ENCODE data around the gene PTPRT. TPM values are rescaled to one million over a fixed set of nuclear protein-coding genes. Genes with fewer than 3 reads are reported as not detected.
A peak's percentile ranks its signal among the peaks of the same experiment; 100 is the strongest.

PTPRT gene
- polyA plus RNA-seq, 4 donors: 0.07 to 0.58 (median 0.27) TPM; not detected in 1

DNA sequence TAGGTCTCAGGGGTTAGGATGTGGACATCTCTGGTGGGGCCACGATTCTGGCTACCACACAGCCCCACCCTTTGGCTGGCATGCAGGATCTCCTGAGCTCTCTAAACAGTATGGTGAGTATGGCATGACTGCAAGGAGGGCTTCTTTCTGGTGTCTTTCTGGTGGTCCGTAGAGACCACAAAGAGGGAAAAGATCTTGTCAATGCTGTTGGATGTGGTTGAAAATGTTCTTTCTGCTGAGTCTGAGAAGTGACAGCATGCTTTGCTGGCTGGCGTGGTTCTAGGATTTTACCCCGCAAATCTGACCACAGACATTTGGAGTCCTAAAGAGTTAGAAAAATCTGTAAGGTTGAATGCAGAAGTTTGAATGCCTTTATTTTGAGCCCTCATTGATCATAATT is 1096.7 kb downstream of the PTPRT start:
- Histone ChIP-seq H3K9me3 (ENCODE audit: control insufficient read depth in 2 of 2, insufficient read depth in 1 of 2, low read depth in 1 of 2, low read length in 1 of 2) (no peaks in the 10 kb centered on the region), H3K4me1 (ENCODE audit: control insufficient read depth in 3 of 3, insufficient read depth in 2 of 3, low read depth in 1 of 3, low read length in 2 of 3) (peaks cover 0 to 17% (median 0%) of the 10 kb centered on the region in 3 donors), H3K4me3 (ENCODE audit: low read depth in 1 of 3, low read length in 3 of 3) (no peak overlapping the region), H3K27ac (ENCODE audit: low read depth in 1 of 3, low read length in 2 of 3) (no peak overlapping the region), H3K36me3 (ENCODE audit: control insufficient read depth in 3 of 3, insufficient read depth in 2 of 3, low read depth in 1 of 3, low read length in 3 of 3) (no peaks in the 10 kb centered on the region), H3K27me3 (ENCODE audit: control insufficient read depth in 3 of 3, insufficient read depth in 3 of 3, low read length in 3 of 3) (no peaks in the 10 kb centered on the region)
- no peak for DNase-seq
- FAIRE-seq: no peak
- 47 to 64% (median 57%) methylated on average over 4 of the region's 4 CpGs for WGBS, 3 donors

DNA sequence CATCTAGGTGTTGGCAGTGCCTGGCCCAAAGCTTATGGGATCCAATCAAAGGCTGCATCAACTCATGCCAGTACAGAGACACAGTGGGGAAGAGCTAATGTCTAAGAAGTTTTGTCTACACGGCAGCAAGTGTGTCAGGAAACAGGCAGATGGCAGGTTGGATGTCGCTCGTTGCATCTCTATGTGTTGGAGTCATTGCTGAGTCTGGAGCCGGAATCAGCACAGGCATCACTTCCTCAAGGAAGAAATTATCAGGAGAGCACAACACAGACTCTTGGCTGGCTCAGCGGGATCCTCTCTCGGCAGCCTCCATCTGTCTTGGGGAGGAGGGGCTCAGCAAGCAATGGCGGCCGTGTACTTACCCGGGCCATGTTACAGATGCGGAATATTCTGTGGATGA is 1104.3 kb downstream of the PTPRT start:
- 80 to 91% (median 86%) methylated on average over 10 of the region's 10 CpGs for WGBS, 3 donors
- Histone ChIP-seq H3K27ac (ENCODE audit: low read depth in 1 of 3, low read length in 2 of 3) (no peak overlapping the region), H3K4me3 (ENCODE audit: low read depth in 1 of 3, low read length in 3 of 3) (no peak overlapping the region), H3K27me3 (ENCODE audit: control insufficient read depth in 3 of 3, insufficient read depth in 3 of 3, low read length in 3 of 3) (no peaks in the 10 kb centered on the region), H3K36me3 (ENCODE audit: control insufficient read depth in 3 of 3, insufficient read depth in 2 of 3, low read depth in 1 of 3, low read length in 3 of 3) (no peaks in the 10 kb centered on the region), H3K9me3 (ENCODE audit: control insufficient read depth in 2 of 2, insufficient read depth in 1 of 2, low read depth in 1 of 2, low read length in 1 of 2) (no peaks in the 10 kb centered on the region), H3K4me1 (ENCODE audit: control insufficient read depth in 3 of 3, insufficient read depth in 2 of 3, low read depth in 1 of 3, low read length in 2 of 3) (no peaks in the 10 kb centered on the region)
- no peak for FAIRE-seq
- no peak for DNase-seq

DNA sequence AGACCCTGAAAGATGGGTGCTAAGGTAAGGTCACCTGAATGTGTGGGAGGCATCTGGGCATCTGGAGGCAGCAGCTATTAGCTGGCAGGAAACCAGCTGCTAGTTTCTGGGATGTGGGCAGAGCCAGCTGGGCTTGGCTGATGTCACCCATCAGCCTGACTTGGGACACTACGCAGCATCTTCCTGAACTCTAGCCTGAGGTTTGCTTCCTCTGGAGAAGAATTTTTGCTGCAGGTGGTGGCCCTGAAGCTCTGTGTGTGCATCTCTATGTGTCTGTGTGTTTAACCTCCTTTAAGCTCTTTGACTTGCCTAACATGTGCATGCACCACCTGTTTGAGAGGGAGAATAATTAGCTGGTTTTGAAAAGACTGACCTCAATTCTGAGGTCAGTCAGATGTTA is 1106.4 kb downstream of the PTPRT start:
- 33 to 80% (median 75%) methylated on average over 1 of the region's 1 CpG for WGBS, 3 donors
- FAIRE-seq (no peak), DNase-seq (no peak)
- no peak overlapping the region for H3K27ac ChIP-seq (ENCODE audit: low read depth in 1 of 3, low read length in 2 of 3)
- no peak overlapping the region for H3K4me3 ChIP-seq (ENCODE audit: low read depth in 1 of 3, low read length in 3 of 3)
- no peaks in the 10 kb centered on the region for H3K9me3 ChIP-seq (ENCODE audit: control insufficient read depth in 2 of 2, insufficient read depth in 1 of 2, low read depth in 1 of 2, low read length in 1 of 2)
- H3K36me3 ChIP-seq (ENCODE audit: control insufficient read depth in 3 of 3, insufficient read depth in 2 of 3, low read depth in 1 of 3, low read length in 3 of 3): no peaks in the 10 kb centered on the region
- H3K27me3 ChIP-seq (ENCODE audit: control insufficient read depth in 3 of 3, insufficient read depth in 3 of 3, low read length in 3 of 3): no peaks in the 10 kb centered on the region
- no peaks in the 10 kb centered on the region for H3K4me1 ChIP-seq (ENCODE audit: control insufficient read depth in 3 of 3, insufficient read depth in 2 of 3, low read depth in 1 of 3, low read length in 2 of 3)

DNA sequence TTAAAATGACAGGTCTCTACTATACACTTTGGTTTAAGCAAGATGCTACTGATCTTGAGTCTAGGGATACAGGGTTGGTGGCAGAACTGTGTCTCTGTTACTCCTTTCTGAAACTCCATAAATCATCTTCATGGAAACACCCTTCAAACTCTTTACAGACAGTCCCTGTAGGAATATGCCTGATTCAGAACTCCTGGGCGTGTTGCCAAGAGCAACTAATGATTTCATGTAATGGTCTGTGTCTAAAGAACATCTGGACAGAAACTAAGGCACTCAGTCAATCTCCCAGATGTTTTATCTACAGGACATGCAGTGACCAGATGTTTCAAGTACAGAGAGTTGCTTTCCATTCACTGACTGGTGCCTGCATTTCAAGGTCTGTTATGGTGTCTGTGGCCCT is 1107.1 kb downstream of the PTPRT start:
- Histone ChIP-seq H3K27ac (ENCODE audit: low read depth in 1 of 3, low read length in 2 of 3) (no peak overlapping the region), H3K4me3 (ENCODE audit: low read depth in 1 of 3, low read length in 3 of 3) (no peak overlapping the region), H3K9me3 (ENCODE audit: control insufficient read depth in 2 of 2, insufficient read depth in 1 of 2, low read depth in 1 of 2, low read length in 1 of 2) (no peaks in the 10 kb centered on the region), H3K36me3 (ENCODE audit: control insufficient read depth in 3 of 3, insufficient read depth in 2 of 3, low read depth in 1 of 3, low read length in 3 of 3) (no peaks in the 10 kb centered on the region), H3K4me1 (ENCODE audit: control insufficient read depth in 3 of 3, insufficient read depth in 2 of 3, low read depth in 1 of 3, low read length in 2 of 3) (no peaks in the 10 kb centered on the region), H3K27me3 (ENCODE audit: control insufficient read depth in 3 of 3, insufficient read depth in 3 of 3, low read length in 3 of 3) (no peaks in the 10 kb centered on the region)
- FAIRE-seq (no peak), DNase-seq (peak; percentile 16 to 47)
- 6 to 29% (median 28%) methylated on average over 1 of the region's 1 CpG for WGBS, 3 donors

DNA sequence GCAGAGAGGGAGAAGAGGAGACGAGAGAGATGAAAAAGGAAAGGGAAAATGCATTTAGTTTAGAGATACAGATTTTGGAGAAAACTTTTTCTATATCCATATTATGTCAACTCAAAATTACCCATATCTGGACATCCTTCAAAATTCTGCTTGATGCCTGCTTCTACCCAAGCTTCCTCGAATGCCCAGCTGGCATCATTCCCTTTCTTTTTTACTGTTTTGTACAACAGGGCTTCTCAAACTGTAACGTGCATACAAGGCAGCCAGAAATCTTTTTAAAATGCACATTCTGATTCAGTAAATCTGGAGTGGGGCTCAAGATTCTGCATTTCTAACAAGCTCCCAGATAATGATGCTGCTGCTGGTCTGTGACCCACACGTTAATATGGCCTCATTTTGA is 1108.8 kb downstream of the PTPRT start:
- Histone ChIP-seq H3K27me3 (ENCODE audit: control insufficient read depth in 3 of 3, insufficient read depth in 3 of 3, low read length in 3 of 3) (no peaks in the 10 kb centered on the region), H3K36me3 (ENCODE audit: control insufficient read depth in 3 of 3, insufficient read depth in 2 of 3, low read depth in 1 of 3, low read length in 3 of 3) (no peaks in the 10 kb centered on the region), H3K4me1 (ENCODE audit: control insufficient read depth in 3 of 3, insufficient read depth in 2 of 3, low read depth in 1 of 3, low read length in 2 of 3) (no peaks in the 10 kb centered on the region), H3K9me3 (ENCODE audit: control insufficient read depth in 2 of 2, insufficient read depth in 1 of 2, low read depth in 1 of 2, low read length in 1 of 2) (no peaks in the 10 kb centered on the region), H3K4me3 (ENCODE audit: low read depth in 1 of 3, low read length in 3 of 3) (no peak overlapping the region), H3K27ac (ENCODE audit: low read depth in 1 of 3, low read length in 2 of 3) (no peak overlapping the region)
- DNase-seq: no peak
- no peak for FAIRE-seq
- 73 to 79% (median 73%) methylated on average over 4 of the region's 4 CpGs for WGBS, 3 donors

DNA sequence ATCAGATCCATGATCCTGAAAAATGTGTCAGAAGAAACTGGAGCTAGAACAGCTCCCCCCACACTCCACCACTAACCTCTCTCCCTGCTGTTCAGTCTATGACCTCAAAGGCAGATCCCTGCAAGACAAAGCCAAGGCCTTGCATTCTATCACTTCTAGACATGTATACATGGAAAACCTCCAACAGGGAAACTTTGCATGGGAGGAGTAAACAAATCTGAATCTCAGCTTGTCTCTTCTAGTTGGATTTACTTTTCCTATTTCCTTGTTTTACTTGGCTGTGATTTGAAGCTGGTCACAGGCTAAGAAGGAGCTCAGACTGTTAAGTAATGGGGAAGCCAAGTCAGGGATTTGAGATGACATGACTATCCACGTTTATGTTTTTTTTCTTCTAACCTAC is 1114.8 kb downstream of the PTPRT start:
- DNase-seq (peak in 1 of 2 donors; percentile 28), FAIRE-seq (no peak)
- WGBS, 3 donors: 22 to 41% (median 34%) methylated on average over 1 of the region's 1 CpG
- H3K36me3 ChIP-seq (ENCODE audit: control insufficient read depth in 3 of 3, insufficient read depth in 2 of 3, low read depth in 1 of 3, low read length in 3 of 3): no peaks in the 10 kb centered on the region
- no peaks in the 10 kb centered on the region for H3K9me3 ChIP-seq (ENCODE audit: control insufficient read depth in 2 of 2, insufficient read depth in 1 of 2, low read depth in 1 of 2, low read length in 1 of 2)
- no peaks in the 10 kb centered on the region for H3K27me3 ChIP-seq (ENCODE audit: control insufficient read depth in 3 of 3, insufficient read depth in 3 of 3, low read length in 3 of 3)
- H3K4me3 ChIP-seq (ENCODE audit: low read depth in 1 of 3, low read length in 3 of 3): no peak overlapping the region
- H3K27ac ChIP-seq (ENCODE audit: low read depth in 1 of 3, low read length in 2 of 3): no peak overlapping the region
- no peaks in the 10 kb centered on the region for H3K4me1 ChIP-seq (ENCODE audit: control insufficient read depth in 3 of 3, insufficient read depth in 2 of 3, low read depth in 1 of 3, low read length in 2 of 3)

DNA sequence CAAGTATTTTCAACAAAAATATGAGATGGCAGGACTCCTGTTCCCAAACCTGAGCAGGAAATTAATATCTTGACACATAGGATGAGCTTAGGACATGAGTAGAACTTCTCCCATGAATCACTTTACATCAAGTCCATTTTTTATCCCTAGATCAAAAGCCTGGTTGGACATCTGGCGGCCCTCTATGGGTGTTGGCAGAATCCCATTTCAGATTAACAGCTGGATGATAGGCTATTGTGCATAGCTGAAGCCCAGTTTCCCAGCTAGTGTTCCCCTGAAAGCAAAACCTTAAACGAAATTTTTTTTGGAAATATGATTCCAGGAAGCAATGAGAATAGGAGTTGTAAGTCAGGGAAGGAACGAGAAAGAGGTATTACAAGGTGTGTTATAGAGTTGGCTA is 1122.1 kb downstream of the PTPRT start:
- Histone ChIP-seq H3K27ac (ENCODE audit: low read depth in 1 of 3, low read length in 2 of 3) (no peak overlapping the region), H3K4me1 (ENCODE audit: control insufficient read depth in 3 of 3, insufficient read depth in 2 of 3, low read depth in 1 of 3, low read length in 2 of 3) (no peaks in the 10 kb centered on the region), H3K27me3 (ENCODE audit: control insufficient read depth in 3 of 3, insufficient read depth in 3 of 3, low read length in 3 of 3) (no peaks in the 10 kb centered on the region), H3K4me3 (ENCODE audit: low read depth in 1 of 3, low read length in 3 of 3) (no peak overlapping the region), H3K9me3 (ENCODE audit: control insufficient read depth in 2 of 2, insufficient read depth in 1 of 2, low read depth in 1 of 2, low read length in 1 of 2) (no peaks in the 10 kb centered on the region), H3K36me3 (ENCODE audit: control insufficient read depth in 3 of 3, insufficient read depth in 2 of 3, low read depth in 1 of 3, low read length in 3 of 3) (no peaks in the 10 kb centered on the region)
- FAIRE-seq: no peak
- 46 to 53% (median 52%) methylated on average over 3 of the region's 3 CpGs for WGBS, 3 donors
- DNase-seq: no peak

DNA sequence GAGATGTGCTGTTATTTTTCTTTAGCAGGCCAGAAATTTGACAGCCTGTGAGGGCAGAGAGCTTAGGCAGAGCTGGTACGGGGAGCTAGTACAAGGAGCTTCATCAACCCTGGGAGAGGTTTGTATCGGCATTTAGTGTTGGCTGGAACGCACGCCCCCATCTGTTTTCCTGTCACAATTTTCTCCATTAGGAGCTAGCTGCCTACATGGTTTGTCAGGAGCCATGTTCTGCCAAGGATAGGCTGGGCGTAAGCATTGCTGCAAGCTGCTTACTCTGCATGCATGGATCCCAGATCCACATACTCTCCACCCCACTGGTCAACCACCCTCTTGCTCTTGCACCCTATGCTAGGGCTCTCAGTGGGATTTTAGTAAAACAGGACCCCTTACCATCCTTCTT is 1122.5 kb downstream of the PTPRT start:
- H3K36me3 ChIP-seq (ENCODE audit: control insufficient read depth in 3 of 3, insufficient read depth in 2 of 3, low read depth in 1 of 3, low read length in 3 of 3): no peaks in the 10 kb centered on the region
- H3K4me3 ChIP-seq (ENCODE audit: low read depth in 1 of 3, low read length in 3 of 3): no peak overlapping the region
- H3K27me3 ChIP-seq (ENCODE audit: control insufficient read depth in 3 of 3, insufficient read depth in 3 of 3, low read length in 3 of 3): no peaks in the 10 kb centered on the region
- H3K27ac ChIP-seq (ENCODE audit: low read depth in 1 of 3, low read length in 2 of 3): no peak overlapping the region
- H3K4me1 ChIP-seq (ENCODE audit: control insufficient read depth in 3 of 3, insufficient read depth in 2 of 3, low read depth in 1 of 3, low read length in 2 of 3): no peaks in the 10 kb centered on the region
- FAIRE-seq (no peak), DNase-seq (no peak)
- 84 to 89% (median 87%) methylated on average over 5 of the region's 5 CpGs for WGBS, 3 donors
- no peaks in the 10 kb centered on the region for H3K9me3 ChIP-seq (ENCODE audit: control insufficient read depth in 2 of 2, insufficient read depth in 1 of 2, low read depth in 1 of 2, low read length in 1 of 2)

DNA sequence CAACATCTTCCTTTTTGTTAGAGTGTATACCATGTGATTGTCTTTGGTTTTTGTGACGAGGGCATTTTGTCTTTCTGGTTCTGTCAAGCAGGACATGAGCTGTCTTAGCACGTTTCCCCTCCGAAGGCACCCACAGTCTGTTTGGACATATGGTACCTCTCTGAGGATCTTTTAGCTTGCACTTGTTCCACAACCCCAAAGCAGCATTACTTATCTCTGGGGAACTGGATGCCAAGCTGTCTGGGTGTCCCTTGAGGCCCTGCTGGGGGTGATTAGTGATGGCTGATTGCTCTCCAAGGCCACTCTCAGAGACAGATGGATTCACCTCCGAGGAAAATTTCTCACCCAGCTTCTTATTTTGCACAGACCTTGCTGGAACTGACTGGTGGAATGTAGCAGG is 1126.6 kb downstream of the PTPRT start:
- no peak for FAIRE-seq

More for the DNA sequence above, 1126.6 kb downstream of the PTPRT start:
- no peaks in the 10 kb centered on the region for H3K4me1 ChIP-seq (ENCODE audit: control insufficient read depth in 3 of 3, insufficient read depth in 2 of 3, low read depth in 1 of 3, low read length in 2 of 3)
- no peaks in the 10 kb centered on the region for H3K36me3 ChIP-seq (ENCODE audit: control insufficient read depth in 3 of 3, insufficient read depth in 2 of 3, low read depth in 1 of 3, low read length in 3 of 3)
- no peak for DNase-seq
- H3K9me3 ChIP-seq (ENCODE audit: control insufficient read depth in 2 of 2, insufficient read depth in 1 of 2, low read depth in 1 of 2, low read length in 1 of 2): no peaks in the 10 kb centered on the region
- no peak overlapping the region for H3K27ac ChIP-seq (ENCODE audit: low read depth in 1 of 3, low read length in 2 of 3)
- H3K4me3 ChIP-seq (ENCODE audit: low read depth in 1 of 3, low read length in 3 of 3): no peak overlapping the region
- 68 to 81% (median 74%) methylated on average over 4 of the region's 4 CpGs for WGBS, 3 donors
- no peaks in the 10 kb centered on the region for H3K27me3 ChIP-seq (ENCODE audit: control insufficient read depth in 3 of 3, insufficient read depth in 3 of 3, low read length in 3 of 3)
